ENCODE data around the gene ASXL2.

Gene ASXL2

DNA sequence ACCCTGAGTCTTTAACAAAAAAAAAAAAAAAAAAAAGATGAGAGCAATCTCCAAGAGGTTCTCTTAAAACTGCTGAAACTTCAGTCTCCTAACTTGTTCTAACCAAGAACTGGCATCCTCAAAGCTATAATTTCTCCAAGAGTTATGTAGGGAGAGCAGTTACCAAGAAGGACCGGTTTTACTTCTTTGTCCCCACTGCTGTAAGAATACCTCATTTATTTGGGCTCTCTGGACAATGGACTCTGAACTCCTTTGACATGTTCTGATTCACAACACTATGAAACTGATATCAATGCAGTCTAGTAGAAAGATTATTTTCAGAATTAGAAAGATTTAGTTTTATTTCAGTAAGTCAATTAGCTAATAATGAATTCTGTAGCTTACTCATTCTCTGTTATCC lies 120.4 kb downstream of the ASXL2 start:
- TF ChIP-seq, protein P1, sequence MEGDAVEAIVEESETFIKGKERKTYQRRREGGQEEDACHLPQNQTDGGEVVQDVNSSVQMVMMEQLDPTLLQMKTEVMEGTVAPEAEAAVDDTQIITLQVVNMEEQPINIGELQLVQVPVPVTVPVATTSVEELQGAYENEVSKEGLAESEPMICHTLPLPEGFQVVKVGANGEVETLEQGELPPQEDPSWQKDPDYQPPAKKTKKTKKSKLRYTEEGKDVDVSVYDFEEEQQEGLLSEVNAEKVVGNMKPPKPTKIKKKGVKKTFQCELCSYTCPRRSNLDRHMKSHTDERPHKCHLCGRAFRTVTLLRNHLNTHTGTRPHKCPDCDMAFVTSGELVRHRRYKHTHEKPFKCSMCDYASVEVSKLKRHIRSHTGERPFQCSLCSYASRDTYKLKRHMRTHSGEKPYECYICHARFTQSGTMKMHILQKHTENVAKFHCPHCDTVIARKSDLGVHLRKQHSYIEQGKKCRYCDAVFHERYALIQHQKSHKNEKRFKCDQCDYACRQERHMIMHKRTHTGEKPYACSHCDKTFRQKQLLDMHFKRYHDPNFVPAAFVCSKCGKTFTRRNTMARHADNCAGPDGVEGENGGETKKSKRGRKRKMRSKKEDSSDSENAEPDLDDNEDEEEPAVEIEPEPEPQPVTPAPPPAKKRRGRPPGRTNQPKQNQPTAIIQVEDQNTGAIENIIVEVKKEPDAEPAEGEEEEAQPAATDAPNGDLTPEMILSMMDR (IDR thresholded peaks at IDR 0.05; ENCODE audit: low read depth, low read length) = no peak
- DNase-seq (ENCODE audit: extremely low read depth, low read depth) = no peak

DNA sequence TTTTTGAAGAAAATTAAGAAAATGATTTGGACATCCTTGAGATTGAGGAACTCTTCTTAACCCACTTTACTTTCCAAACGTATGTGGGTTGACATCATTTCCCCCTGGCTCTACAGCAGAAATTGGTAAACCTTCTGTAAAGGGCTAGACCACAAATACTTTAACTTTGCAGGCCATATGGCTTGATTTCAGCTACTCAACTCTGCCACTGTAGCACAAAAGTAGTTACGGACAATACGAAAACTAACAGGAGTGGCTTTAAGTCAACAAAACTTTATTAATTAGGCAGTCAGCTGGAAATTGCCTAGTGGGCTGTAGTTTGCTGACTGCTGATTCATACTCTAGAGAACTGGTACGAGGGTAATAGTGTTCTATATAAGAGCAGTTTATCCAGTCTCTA lies 121.8 kb downstream of the ASXL2 start:
- TF ChIP-seq, protein P1 (IDR thresholded peaks at IDR 0.05; ENCODE audit: low read depth, low read length) = no peak

DNA sequence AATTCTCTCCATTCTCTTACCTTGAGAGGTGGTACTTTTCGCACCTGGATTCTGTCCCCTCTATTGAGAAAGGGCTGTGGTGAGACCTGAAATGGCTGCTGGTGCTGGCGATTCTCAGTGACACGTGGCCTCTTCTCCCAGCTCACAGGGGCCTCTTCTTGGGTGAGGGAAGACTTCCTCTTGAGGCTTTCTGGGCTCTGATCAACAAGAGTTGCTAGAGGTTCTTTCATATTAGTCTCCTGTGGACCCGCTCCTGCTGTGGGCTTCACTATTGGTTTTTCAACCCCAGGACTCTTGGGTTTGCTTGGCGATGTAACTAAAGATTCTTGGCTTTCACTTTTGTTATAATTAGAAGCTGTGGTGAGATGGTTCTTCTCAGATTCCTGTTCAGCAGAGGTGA lies 128.6 kb downstream of the ASXL2 start:
- DNase-seq (ENCODE audit: extremely low read depth, low read depth) = no peak
- TF ChIP-seq, protein P1 (IDR thresholded peaks at IDR 0.05; ENCODE audit: low read depth, low read length) = no peak

More for the DNA sequence above, 121.8 kb downstream of the ASXL2 start:
- no peak for DNase-seq (ENCODE audit: extremely low read depth, low read depth)

DNA sequence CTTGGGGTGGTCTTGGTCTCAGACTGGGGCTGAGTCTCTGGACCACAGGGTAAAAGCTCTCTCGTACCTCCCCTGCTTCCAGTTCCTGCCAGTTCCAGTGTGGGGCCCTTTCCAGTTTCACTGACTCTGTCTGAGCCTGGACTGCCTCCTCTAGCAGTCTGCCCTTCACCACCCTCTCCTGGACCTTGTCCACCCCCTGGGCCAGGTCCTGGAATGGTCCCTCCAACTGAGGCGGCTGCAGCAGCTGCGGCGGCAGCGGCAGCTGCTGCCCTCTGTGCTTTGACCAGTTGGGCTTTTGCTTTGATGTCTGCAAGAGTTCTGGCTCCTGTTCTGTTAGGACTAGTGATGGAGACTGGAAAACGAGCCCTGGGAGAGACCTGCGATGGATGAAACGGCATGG lies 134.2 kb downstream of the ASXL2 start:
- DNase-seq (ENCODE audit: extremely low read depth, low read depth) = no peak
- TF ChIP-seq, protein P1 (IDR thresholded peaks at IDR 0.05; ENCODE audit: low read depth, low read length) = no peak

DNA sequence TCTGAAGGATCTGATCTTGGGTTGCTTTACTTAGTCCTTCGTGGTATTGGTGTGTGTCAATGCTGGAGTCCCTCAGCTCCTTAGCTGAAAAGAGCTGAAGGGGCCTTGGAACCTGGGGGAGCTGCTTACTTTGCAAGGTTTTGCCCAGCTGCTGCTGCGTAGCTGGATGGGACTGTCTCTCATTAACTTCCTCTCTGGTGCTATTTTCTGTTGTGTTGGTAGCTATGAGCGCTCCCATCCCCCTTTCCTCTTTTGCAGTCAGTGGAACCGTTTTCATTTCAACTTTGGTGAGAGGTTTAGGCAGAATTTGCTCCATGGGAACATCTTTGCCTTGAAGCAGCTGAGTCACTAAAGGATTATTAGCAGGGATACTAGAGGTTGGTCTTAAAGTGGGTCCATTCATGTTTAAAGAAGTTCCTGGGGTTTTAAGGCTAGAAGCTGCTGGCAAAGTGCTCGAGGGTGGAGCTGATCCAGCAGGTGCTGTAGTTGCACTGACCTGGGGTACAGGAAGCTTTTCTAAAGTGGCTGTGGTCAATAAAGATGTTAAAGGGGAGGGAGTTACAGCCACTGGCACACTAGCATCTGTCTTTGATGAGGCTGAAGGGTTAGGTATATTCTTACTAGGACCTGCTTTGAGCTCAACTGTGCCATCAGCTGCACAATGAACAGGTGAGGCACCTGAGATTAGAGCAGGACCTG lies 135.0 kb downstream of the ASXL2 start:
- DNase-seq (ENCODE audit: extremely low read depth, low read depth) = no peak
- TF ChIP-seq, protein P1 (IDR thresholded peaks at IDR 0.05; ENCODE audit: low read depth, low read length) = no peak

DNA sequence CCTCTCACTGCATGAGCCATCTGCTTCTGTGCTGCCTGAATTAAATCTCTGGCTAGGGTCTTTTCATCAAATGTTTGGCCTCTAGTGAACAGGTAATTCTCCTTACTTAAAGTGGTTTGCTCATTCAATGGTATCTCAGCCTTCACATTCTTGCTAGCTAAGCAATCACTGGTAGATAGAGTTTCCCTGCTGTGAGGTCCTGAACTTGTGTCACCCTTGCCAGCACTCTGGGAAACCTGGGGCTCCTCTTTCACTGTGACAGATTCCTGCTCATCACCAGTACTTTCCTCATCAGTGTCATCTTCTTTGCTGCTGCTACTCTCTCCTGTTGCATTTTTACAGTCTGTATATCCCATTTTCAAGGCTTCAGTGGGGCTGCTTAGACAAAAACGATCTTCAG lies 135.8 kb downstream of the ASXL2 start:
- no peak for DNase-seq (ENCODE audit: extremely low read depth, low read depth)
- TF ChIP-seq, protein P1 (IDR thresholded peaks at IDR 0.05; ENCODE audit: low read depth, low read length) = no peak

DNA sequence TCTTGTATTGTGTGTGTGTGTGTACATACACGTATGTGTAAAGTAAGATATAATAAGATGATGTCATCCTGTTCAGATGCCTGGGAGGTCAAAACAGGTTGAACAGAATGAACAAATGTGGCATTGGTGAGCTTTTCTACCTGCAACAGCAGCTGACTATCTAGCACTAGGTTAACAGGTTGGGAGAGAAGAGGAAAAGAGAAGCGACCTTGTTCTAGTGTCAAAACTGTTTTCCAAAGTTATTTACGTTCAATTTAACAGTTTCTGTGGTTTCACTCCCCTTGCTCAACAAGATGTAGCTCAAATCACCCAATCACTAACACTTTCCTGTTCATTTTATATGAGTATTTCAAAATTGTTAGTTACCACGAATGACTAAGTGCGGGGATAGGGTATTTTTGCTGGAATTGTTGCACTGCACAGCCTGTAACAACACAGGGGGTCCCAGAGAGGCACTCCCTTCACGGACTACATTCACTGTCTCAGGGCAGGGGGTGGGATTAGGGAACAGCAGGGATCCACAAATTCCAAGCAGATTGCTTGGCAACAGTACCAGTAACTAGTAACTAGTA lies 137.4 kb downstream of the ASXL2 start:
- TF ChIP-seq, protein P1 (IDR thresholded peaks at IDR 0.05; ENCODE audit: low read depth, low read length) = no peak
- no peak for DNase-seq (ENCODE audit: extremely low read depth, low read depth)

All from AG09319 (cell line).